Loucy (cell line): ENCODE data around the gene MBD6.

ENCODE experiments used
- H2AFZ ChIP-seq: fragments of 200-600 bp; sonication (generic); 2 replicates; pipeline ENCODE4 v1.6.0; 2016; ENCODE audit warnings: antibody characterized with exemption, mild to moderate bottlenecking, low read length, moderate library complexity
- H3F3A ChIP-seq: fragments of 200-600 bp; 2 replicates; pipeline ENCODE4 v1.6.0; 2016; ENCODE audit warnings: antibody characterized with exemption, low read depth, mild to moderate bottlenecking
- H3K27me3 ChIP-seq: fragments of 200-600 bp; sonication (generic); 2 replicates; pipeline ENCODE4 v1.6.1; 2014; ENCODE audit warnings: low read length, mild to moderate bottlenecking; ENCODE audit not compliant: insufficient read depth, poor library complexity, severe bottlenecking
- H3K36me3 ChIP-seq: fragments of 200-600 bp; sonication (generic); 2 replicates; pipeline ENCODE4 v1.6.1; 2016; ENCODE audit warnings: low read length; ENCODE audit not compliant: insufficient read depth
- H3K4me1 ChIP-seq: fragments of 200-600 bp; sonication (generic); 2 replicates; pipeline ENCODE4 v1.5.1; 2014; ENCODE audit warnings: low read length, mild to moderate bottlenecking; ENCODE audit not compliant: insufficient read depth, poor library complexity, severe bottlenecking
- H3K4me2 ChIP-seq: fragments of 200-600 bp; sonication (generic); 2 replicates; pipeline ENCODE4 v1.6.0; 2014; ENCODE audit warnings: antibody characterized with exemption, low read length, low read depth, mild to moderate bottlenecking; ENCODE audit not compliant: poor library complexity, severe bottlenecking
- H3K4me3 ChIP-seq: fragments of 200-600 bp; sonication (generic); 2 replicates; pipeline ENCODE4 v1.5.1; 2014; ENCODE audit warnings: low read length, mild to moderate bottlenecking, mixed read lengths; ENCODE audit not compliant: poor library complexity, severe bottlenecking
- H3K79me2 ChIP-seq: fragments of 200-600 bp; sonication (generic); 2 replicates; pipeline ENCODE4 v1.6.1; 2014; ENCODE audit warnings: low read length; ENCODE audit not compliant: insufficient read depth
- H3K9ac ChIP-seq: fragments of 200-600 bp; sonication (generic); 2 replicates; pipeline ENCODE4 v1.6.0; 2014; ENCODE audit warnings: mild to moderate bottlenecking, low read depth, low read length, moderate library complexity; ENCODE audit not compliant: poor library complexity, severe bottlenecking
- H3K9me2 ChIP-seq: fragments of 200-600 bp; sonication (generic); replicated peaks from 2 replicates; pipeline ENCODE4 v1.6.1; 2016; ENCODE audit warnings: low read depth, low read length, mixed read lengths
- H3K9me3 ChIP-seq: fragments of 200-600 bp; sonication (generic); 2 replicates; pipeline ENCODE4 v1.6.1; 2014; ENCODE audit warnings: mild to moderate bottlenecking, antibody characterized with exemption, low read length, low read depth; ENCODE audit not compliant: insufficient read depth
- H4K20me1 ChIP-seq: fragments of 200-600 bp; sonication (generic); 2 replicates; pipeline ENCODE4 v1.6.0; 2014; ENCODE audit warnings: antibody characterized with exemption, low read length, mild to moderate bottlenecking; ENCODE audit not compliant: insufficient read depth, poor library complexity, severe bottlenecking
- EZH2phosphoT487 ChIP-seq: fragments of 200-600 bp; IDR thresholded peaks from 2 replicates; pipeline ENCODE4 v1.6.1; 2018; ENCODE audit warnings: antibody characterized with exemption, mild to moderate bottlenecking, moderate library complexity, borderline replicate concordance
- TF ChIP-seq, protein P1 (sequence below): fragments of 200-600 bp; sonication (generic); conservative IDR thresholded peaks from 2 replicates; pipeline ENCODE4 v1.5.1; 2014; ENCODE audit warnings: mild to moderate bottlenecking, antibody characterized with exemption, low read length

The MBD6 gene

DNA sequence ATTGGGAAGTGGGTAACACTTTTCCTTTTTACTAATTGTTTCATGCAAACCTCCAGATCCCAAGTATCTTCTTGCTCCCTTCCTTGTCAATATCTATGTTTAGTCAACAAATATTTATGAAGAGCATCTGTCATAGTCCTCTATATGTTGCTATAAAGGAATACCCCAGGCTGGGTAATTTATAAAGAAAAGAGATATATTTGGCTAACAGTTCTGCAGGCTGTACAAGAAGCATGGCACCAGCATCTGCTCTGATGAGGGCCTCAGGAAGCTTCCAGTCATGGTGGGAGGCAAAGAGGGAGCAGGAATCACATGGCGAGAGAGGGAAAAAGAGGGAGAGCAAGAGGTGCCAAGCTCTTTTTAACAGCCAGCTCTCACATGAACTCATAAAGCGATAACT lies 31.8 kb downstream of the MBD6 start:
- H3K9ac ChIP-seq: no peak overlapping the region
- H3K4me3 ChIP-seq: no peak overlapping the region
- no peaks in the 10 kb centered on the region for H3K79me2 ChIP-seq
- H4K20me1 ChIP-seq: no peaks in the 10 kb centered on the region
- no peak overlapping the region for H3K4me2 ChIP-seq
- no peaks in the 10 kb centered on the region for H3K9me2 ChIP-seq
- no peak for TF ChIP-seq EZH2phosphoT487
- TF ChIP-seq, protein P1, sequence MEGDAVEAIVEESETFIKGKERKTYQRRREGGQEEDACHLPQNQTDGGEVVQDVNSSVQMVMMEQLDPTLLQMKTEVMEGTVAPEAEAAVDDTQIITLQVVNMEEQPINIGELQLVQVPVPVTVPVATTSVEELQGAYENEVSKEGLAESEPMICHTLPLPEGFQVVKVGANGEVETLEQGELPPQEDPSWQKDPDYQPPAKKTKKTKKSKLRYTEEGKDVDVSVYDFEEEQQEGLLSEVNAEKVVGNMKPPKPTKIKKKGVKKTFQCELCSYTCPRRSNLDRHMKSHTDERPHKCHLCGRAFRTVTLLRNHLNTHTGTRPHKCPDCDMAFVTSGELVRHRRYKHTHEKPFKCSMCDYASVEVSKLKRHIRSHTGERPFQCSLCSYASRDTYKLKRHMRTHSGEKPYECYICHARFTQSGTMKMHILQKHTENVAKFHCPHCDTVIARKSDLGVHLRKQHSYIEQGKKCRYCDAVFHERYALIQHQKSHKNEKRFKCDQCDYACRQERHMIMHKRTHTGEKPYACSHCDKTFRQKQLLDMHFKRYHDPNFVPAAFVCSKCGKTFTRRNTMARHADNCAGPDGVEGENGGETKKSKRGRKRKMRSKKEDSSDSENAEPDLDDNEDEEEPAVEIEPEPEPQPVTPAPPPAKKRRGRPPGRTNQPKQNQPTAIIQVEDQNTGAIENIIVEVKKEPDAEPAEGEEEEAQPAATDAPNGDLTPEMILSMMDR: no peak
- no peaks in the 10 kb centered on the region for H3K9me3 ChIP-seq
- H3F3A ChIP-seq: no peaks in the 10 kb centered on the region
- no peaks in the 10 kb centered on the region for H3K27me3 ChIP-seq
- H3K36me3 ChIP-seq: no peaks in the 10 kb centered on the region
- no peak overlapping the region for H2AFZ ChIP-seq
- H3K4me1 ChIP-seq: no peaks in the 10 kb centered on the region

DNA sequence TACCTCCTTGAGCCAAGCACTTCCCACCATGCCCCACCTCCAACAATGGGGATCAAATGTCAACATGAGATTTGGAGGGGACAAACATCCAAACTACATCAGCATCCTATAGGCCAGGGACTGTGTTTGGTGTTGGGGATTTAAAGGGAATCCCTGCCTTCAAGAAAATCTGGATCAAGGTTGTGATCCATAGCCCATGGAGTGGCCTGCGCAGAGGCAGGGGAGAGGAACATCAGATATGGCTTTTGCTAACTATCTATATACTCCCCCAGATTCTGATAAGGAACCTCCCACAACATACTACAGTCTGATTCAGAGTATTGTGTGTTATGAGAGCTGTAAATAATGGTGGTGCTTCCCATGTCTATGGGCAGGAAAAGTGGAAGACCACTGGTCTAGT lies 32.3 kb downstream of the MBD6 start:
- Histone ChIP-seq H2AFZ (no peak overlapping the region), H3K27me3 (no peaks in the 10 kb centered on the region), H4K20me1 (no peaks in the 10 kb centered on the region), H3K36me3 (no peaks in the 10 kb centered on the region), H3K9me2 (no peaks in the 10 kb centered on the region), H3K4me3 (no peak overlapping the region), H3K79me2 (no peaks in the 10 kb centered on the region), H3K9ac (no peak overlapping the region), H3K9me3 (no peaks in the 10 kb centered on the region), H3F3A (no peaks in the 10 kb centered on the region), H3K4me2 (no peak overlapping the region), H3K4me1 (no peaks in the 10 kb centered on the region)
- no peak for TF ChIP-seq EZH2phosphoT487
- TF ChIP-seq, protein P1: no peak

DNA sequence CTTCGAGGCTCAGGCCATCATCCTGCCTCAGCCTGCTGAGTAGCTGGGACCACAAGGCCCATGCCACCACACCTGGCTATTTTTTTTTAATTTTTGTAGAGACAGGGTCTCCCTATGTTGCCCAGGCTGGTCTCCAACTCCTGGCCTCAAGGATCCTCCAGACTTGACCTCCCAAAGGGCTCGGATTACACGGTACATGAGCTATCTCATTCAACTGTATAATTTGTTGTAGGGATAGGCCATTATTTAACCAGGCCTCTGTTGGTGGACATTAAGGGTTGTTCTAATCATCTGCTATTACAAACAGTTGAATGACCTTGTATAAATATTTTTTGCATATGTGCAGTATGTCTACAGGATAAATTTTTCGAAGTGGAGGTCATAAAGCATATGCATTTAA lies 36.2 kb downstream of the MBD6 start:
- H3K9ac ChIP-seq: no peak overlapping the region
- no peak for TF ChIP-seq EZH2phosphoT487
- TF ChIP-seq, protein P1: no peak
- no peaks in the 10 kb centered on the region for H3K9me3 ChIP-seq

More for the DNA sequence above, 36.2 kb downstream of the MBD6 start:
- H3K4me2 ChIP-seq: no peak overlapping the region
- H3F3A ChIP-seq: no peaks in the 10 kb centered on the region
- no peaks in the 10 kb centered on the region for H3K4me1 ChIP-seq
- no peak overlapping the region for H3K4me3 ChIP-seq
- H3K27me3 ChIP-seq: no peaks in the 10 kb centered on the region
- no peaks in the 10 kb centered on the region for H3K9me2 ChIP-seq
- H3K36me3 ChIP-seq: no peaks in the 10 kb centered on the region
- no peaks in the 10 kb centered on the region for H4K20me1 ChIP-seq
- no peak overlapping the region for H2AFZ ChIP-seq
- no peaks in the 10 kb centered on the region for H3K79me2 ChIP-seq
